NCI-H2029 (cell line): ENCODE measurements around the gene SLC38A6.

Source experiments
- DNase-seq: peaks from one replicate; lab custom pipeline; 2025; lab: John Stamatoyannopoulos, UW

Gene SLC38A6

DNA sequence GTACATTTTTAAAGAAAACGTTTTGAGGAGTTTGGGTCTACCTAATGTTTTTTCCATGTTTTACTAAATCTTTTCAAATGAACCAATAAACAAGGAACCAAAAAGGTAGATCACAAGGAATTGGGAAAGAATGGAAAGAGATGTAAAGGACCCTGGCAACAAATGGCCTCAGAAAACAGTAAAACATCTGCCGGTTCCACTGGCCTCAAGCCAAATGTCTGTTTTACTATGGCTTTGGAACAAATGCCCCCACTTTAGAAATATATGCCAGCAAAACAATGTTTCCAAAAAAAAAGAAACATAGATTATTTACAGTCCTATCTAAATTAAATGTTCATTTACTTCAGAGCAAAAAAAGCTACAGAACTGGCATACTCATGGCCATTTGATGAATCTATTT, 3.2 kb upstream of the SLC38A6 start:
- peak; percentile 60 for DNase-seq

DNA sequence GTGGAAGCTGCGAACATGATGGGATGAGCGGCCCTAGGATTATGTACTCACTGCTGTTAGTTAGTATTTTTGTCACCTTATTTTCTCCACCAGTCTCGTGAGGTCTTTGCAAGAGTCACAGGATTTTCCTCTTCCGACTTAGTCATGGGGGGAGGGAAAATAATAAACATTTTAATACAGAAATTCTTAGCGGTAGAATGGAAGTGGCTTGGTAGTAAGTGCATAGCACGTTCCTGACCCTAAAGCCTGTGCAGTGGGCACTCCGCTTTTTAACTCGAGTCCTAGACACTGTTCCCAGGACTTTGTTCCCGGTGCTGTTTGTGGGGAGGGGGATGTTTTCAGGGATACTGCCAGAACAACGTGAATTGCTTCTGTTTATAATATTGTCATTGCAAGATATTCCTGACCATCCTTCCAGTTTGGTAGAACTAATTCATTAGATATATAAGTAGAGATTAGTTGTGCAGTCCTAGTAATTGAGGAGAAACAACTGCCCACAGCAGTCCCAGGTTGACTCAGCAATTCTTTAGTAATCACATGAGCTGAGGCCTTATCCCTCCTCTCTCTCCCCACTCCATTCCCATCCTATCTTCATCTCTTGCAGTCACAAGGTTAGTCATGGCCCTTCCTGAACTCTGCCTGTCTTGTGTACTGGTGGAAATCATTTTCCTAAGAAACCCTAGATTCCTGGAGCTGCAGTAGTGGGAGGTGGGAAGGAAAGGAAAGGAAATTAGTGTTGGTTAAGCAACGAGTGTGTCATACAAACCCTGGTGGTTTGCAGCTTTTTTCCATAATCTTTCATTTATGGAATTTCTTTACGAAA, 799 bp downstream of the SLC38A6 start:
- peak; percentile 15 for DNase-seq

DNA sequence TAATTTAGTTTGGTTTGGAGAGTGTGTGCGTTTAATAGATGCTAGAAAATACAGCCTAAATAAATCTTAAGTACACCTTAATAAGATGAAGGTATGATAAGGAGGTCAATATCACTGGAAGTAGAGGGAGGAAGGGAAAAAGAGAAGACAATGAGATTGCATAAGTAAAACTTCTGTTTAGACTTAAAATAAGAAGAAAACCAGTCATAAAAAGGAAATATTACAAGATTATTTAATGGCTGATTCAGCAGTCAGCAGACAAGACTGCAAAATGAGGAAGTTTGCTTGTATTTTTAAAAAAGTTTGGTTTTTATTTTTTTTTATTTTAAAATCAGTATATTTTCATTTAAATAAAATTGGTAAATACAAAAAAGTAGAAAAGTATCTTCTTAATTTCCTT, 3.2 kb downstream of the SLC38A6 start:
- no peak for DNase-seq

DNA sequence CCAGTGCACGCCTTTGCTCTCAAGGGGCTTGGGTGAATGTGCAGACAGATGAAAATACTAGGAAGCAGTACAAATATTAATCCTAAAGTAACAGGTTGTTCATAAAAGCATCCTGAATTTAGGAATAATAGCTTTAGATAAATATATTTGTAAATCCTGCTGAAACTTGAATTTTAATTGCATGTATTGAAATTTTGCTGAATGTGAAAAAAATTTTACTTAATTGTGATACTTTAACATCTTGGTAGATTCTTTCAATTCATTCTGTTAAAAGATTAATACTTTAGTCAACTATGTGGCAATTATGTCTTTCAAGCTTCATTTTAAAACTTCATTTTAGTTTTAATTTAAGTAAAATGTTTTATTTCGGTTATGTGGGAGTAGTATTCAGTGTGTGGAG, 5.5 kb downstream of the SLC38A6 start:
- DNase-seq, result no peak

DNA sequence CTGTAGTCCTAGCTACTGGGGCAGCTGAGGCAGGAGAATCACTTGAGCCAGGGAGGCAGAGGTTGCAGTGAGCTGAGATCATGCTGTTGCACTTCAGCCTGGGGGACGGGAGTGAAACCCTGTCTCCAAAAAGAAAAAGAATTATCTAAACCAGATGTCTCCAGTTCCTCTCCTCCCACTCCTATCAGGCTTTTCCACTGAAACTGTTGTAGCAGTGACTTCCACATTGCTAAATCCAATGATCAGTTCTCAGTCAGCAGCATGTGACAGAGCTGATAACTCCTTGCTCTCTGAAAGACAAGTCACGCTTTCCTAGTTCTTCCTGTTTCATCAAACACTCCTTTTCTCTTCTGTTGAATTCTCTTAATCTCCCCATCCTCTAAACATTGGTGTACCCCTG, 8.6 kb downstream of the SLC38A6 start:
- no peak for DNase-seq

DNA sequence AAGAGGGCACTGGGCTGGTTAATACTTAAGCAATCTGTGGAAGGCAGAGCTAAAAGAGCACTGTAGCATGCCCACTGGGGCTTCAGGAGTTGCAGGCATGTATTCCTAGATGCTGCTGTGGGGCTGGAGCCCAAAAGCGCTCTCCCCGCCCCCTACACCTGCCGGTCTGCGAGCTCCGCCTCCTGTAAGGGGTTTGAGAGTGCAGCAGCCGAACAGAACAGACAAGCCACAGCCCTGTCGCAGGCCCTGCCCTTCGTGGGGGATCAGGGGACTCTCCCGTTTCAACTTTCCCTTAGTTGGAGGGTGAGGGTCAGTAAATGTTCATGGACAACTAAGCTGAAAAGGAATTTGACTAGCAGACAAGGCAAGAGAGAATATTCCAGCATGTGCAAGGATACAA, 17.6 kb downstream of the SLC38A6 start:
- no peak for DNase-seq

DNA sequence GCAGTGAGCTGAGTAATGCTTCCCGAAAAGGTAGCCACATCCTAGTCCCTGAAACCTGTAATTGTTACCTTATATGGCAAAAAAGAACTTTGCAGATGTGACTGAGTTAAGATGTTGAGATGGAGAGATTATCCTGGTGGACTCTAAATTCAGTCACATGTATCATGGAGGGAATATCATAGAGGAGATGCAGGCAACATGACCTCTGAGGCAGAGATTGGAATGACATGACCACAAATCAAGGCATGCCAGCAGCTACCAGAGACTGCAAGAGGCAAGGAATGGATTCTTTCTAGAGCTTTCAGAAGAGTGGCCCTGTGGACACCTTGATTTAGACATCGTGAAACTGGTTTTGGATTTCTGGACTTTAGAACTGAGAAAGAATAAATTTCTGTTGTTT, 18.5 kb downstream of the SLC38A6 start:
- no peak for DNase-seq

DNA sequence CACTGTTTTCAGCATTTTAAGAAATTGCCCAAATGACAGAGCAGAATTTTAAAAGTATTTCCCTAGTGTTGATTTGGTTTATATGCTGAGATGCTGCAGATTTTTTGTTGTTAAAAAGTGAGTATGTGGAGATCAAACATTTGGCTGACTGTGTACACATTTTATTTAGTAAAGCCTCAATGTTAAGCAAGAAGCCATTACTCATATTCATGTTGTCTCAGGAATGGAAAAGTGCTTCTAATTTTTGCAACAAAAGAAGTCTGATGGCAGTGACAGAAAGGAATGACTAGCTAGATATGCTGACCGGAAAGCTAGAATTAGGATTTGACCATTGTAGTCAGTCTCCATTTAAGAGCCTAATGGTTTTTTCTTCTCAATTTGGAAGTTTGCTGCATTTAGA, 22.5 kb downstream of the SLC38A6 start:
- DNase-seq, result no peak

DNA sequence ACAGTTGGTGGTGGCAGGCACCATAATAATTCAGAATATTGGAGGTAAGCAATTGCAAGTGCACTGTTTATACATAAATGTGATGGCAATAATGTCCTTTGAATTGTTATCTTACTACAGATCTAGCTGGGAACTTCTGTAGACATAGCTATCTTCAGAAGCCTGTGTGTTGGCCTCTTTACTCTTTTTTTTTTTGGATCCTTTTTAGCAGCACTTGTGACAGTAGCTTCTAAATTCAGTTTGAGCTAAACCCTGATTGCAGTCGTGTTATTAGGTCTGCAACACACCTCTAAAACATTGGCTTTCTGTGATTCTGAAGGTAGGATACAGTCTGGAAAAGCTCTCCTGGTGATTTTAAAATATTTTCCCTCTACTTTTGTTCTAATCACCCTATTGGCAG, 38.5 kb downstream of the SLC38A6 start:
- no peak for DNase-seq

DNA sequence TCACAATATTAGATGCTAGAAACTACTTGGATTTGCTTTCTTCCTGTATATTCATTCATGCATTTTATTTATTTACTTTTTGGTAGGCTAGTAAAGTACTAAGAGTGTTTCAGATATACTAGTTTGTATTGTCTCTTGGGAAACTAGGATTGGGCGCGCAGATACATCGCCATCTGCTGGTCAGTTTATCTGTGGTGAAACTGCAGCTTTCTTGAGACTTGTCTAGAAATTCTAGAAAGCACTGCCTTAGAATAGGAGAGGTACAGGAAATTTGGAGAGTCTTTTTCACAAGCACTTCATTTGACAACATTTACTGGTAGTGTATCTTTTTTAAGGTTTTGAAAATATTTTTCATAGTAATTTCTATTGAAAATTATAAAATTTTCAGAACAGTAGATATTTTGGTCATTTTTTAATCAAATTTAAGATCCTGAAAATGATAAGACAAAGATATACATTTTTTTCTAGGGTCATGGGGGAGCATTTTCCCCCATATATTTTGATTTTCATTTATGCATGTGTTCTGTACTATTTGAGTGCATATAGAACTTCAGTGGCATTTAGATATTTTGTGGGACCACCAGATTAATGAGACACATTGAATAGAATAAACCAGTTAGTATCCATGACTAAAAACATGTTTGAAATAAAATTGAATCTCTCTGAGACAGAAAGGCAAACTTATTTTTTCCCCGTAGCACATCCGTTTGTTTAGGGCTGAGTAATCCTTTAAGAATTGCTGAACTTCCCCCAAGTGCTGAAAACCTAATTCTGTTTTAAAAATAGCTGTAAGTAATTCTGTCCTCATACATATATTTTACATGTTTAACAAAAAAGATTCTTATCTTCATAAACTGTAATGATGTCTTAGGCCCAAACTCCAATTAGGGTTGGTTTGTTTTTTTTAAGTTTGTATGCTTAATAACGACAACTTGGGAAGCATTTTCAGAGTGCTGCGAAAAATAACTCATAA, 44.5 kb downstream of the SLC38A6 start:
- DNase-seq, result peak; percentile 89

DNA sequence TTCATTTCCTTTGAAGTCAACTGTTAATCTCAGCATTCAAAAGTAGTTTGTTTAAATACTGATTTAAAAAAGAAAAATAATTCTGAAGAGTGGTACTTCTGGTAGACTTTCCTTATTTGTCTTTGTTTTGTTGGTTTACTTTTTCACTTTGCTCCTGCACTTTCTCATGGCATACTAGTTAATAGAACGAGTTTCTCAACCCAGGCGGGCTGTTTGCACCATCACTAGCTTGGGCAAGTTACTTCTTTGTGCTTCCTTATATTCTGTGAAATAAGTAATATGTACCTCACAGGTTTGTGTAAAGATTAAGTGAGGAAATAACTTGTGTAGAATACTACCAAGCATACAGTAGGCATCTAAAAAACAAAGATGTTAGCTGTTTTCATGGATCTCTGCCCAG, 45.5 kb downstream of the SLC38A6 start:
- no peak for DNase-seq

DNA sequence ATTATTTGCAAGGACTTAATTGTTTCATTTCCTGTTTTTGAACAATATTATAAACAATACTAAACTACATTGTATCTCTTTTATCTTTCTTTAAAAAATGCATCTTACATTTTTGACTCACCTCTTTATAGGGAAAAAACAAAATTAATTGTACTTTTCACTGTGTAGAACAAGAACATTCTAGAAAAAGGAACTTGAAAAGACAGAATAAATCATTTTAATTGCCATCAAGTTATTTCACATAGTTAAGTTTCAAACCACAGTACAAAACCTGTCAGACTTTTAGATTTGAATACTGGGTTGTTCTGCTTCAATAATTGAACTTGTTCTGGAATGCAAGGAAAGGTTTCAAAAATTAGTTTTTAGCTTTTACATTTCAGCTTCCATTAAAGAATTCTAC, 50.0 kb downstream of the SLC38A6 start:
- no peak for DNase-seq

DNA sequence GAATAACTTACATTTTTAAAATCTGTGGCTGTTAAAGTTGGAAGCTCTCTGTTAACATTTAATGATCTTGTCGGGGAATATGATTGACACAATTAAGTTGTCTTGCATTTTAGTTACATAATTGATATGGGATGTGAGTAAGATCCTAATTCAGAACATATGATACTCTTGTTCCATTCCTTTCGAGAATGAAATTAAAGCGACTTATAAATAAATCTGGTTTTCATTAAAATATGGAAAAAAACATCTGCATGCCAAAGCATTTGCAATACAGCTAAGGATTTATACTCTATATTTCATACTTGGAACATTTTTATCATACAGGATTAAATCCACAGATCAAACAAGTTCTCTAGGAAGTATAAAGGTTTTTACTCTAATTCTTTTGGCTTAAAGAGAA, 52.0 kb downstream of the SLC38A6 start:
- no peak for DNase-seq

DNA sequence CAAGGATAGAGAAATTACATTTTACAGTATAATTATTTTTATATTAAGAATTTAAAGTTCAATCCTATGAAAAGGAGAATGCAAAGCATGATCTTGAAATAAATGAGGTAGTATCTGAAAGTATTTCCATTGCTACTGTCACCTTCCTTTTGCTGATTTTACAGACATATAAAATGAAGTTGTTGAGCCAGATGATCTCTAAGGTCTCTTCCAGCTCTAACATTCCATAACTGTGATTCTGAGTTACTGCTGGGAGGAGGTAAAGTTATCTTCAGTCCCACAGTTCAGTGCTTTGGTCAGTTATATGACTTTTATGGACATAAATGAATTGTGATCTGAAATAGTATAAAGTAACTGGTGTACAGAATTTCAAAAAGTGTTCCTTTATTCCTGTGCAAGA, 52.8 kb downstream of the SLC38A6 start:
- DNase-seq, result no peak

DNA sequence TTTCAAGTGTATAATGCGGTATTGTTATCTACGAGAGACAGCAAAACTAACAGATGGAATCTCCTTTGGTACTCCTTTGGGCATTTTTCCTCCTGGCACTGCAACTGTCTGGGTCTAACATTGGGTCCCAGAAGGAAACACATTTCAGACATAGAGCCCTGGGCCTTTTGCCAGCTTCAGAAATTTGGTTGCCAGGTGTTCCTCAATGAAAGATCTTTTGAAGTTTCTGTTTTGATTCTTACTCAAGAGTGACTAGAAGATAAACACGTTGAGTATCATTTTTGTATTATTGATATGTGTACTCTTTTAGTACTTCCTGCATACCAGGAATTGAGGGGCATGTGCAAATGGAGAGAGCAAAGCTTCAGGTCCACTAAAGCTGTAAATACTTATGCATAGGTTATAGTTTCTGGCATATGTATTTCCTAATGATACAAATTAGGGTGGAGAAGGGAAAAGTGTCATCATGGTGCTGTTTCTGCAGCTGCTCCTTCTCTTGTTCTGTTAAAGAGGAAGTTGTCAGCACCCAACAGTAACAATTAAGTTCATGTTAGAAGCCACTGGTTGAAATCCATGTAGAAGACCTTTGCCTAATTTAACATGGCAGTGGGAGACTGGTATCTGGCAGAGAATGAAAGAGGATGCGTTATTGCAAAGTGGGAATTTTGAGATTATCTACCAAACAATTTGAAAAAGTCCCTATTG, 53.5 kb downstream of the SLC38A6 start:
- peak; percentile 90 for DNase-seq

DNA sequence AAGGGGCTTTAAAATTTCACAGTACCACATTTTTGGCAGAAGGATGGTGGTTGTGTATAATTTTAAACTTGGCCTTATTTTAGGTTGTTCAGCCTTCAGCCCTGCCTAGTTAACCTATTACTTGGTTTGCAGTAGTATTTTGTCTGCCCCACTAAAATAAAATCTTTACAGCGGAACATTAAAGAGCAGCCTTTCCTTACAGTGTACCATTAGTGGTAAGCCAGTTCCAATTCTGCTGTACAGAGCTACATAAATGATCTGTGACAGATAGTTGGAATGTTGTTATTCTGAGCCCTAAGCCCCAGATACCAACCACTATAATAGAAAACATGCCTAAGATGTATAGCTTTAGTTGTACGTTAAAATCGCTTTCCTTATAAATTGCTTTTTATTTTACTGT, 56.2 kb downstream of the SLC38A6 start:
- no peak for DNase-seq

DNA sequence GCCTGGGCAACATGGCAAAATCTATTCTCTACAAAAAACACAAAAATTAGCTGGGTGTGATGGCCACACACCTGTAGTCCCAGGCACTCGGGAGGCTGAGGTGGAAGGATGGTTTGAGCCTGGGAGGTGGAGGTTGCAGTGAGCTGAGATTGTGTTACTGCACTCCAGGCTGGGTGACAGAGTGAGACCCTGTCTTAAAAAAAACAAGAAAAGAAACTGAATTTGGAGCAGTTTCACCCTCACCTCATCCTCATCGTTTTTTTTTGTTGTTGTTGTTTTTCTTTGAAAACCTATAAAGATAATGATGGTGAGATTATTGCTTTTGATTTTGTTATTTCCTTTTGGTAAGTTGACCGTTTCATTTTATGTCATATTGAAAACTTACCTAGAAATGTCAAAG, 60.7 kb downstream of the SLC38A6 start:
- DNase-seq, result no peak

DNA sequence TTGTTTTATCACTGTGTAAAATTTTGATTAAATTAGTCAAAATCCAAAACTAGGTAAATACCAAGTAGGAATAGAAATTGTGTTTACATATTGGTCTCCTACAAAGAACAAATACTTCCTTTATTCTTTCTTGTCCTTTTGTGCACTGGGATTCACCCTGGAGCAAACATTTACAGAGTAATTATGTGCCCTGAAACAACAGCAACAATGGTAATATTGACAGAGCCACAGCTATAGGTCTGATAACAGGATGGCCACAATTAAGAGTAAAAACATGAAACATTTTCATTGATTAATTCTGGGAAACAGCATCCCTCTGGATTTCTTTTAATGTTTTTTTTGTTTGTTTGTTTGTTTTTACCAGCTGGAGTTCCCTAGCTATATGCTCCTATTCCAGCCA, 61.2 kb downstream of the SLC38A6 start:
- peak; percentile 93 for DNase-seq

DNA sequence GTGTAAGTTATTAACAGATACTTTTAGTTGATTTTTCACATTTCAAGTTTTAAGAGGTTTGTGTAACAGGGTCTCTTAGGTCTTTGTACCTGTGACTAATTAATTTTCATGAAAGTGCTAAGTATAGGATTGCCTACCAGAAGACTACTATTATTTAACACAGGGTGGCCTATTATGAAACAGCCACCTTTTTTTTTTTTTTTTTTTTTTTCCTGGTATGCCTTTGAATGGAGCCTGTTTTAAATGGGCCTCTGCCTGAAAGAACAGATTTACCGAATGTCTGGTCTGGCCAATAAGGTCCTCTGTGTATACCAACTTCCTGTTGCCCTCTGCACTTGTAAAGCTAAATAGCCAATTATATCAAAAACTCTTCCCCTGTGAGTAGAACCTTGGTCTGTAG, 62.5 kb downstream of the SLC38A6 start:
- peak; percentile 42 for DNase-seq

DNA sequence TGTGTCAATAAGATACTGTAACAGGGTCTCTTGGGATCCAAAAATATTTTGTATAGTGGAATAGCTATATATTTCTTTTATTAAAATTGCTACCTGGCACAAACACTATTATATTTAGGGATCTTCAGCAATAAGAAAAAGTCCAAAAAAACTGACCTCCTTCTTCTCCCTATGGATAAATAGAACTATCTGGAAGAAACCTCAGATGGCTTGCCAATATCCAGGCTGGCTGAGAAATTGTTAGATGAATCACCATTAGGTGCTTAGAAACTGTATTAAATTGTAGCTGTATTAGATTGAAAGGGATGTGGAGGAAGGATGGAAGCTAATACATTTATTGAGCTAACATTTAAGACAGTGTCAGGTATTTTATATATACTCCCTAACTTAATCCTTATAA, 66.0 kb downstream of the SLC38A6 start:
- no peak for DNase-seq

DNA sequence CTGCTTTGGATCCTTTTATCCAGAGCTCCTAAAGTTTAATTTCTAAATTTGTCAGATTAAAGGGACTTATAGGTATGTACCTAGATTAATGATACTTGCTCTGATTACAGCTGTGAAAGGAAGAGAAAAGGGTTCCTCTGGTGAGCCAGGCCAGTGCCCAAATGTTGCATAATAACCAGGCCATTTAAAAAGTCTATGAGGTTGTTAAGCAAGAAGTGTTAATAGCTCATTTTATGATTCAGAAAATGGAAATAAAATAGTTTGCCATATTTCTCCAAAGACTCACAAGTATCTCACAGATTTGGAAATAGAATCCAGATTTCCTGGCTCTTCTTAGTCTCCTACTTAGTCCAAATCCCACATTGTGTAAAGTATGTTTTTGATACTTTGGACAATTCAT, 67.6 kb downstream of the SLC38A6 start:
- no peak for DNase-seq

DNA sequence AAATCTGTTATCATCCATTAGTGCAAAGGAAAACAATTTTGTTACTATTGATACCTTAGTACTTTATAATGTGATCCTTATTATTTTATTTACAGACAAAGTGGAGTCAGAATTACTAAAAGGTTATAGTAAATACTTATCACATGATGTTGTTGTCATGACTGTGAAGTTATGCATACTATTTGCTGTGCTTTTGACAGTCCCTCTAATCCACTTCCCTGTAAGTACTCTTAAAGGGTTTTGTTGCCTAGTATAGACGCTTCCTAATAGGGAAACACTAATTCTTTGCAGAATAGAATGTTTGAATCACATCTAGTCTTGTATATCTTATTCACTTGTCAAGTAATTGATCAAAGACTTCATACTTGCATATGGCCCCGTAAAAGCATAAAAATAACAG, 69.4 kb downstream of the SLC38A6 start:
- DNase-seq, result no peak

DNA sequence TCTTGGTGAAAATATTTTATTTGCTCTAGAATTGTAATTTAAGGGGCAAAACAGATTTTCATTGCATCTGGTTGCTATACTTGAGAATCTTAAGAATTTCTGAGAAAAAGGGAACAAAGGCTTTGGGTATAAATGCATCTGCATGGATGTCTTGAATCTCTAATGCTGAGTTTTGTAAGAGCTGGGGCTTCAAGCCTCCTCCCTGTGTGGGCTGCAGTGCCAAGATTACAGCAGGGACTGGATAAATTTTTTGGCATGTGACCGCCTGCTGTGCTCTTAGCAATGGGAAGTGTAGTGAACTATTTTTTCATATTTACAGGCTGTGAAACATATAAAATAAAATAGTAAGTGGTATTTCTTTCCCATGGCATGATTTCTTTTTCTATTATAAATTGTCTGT, 70.0 kb downstream of the SLC38A6 start:
- no peak for DNase-seq
